Muscle layer of duodenum (tissue), 2 donors: ENCODE results near the gene PRKAA2.
"Not testable (repeated sequence)": the region's sequence is repeated elsewhere in the genome, so short reads cannot be mapped to it uniquely, and the experiment has no call there.

Experiments used
- H3K27ac ChIP-seq: one replicate; pipeline ENCODE4 v1.7.0; 2013; ENCODE audit warnings: mild to moderate bottlenecking, low read length
- H3K27me3 ChIP-seq: one replicate; pipeline ENCODE4 v1.7.0; 2013; ENCODE audit warnings: low read depth, mild to moderate bottlenecking, control low read depth, low read length
- H3K36me3 ChIP-seq, 2 donors: one replicate each; pipeline ENCODE4 v1.7.0; 2013; ENCODE audit warnings: low read length in 2 of 2, control low read depth in 1 of 2, mild to moderate bottlenecking in 1 of 2; ENCODE audit not compliant: insufficient read depth in 2 of 2, control insufficient read depth in 1 of 2
- H3K4me1 ChIP-seq, 2 donors: one replicate each; pipeline ENCODE4 v1.7.0; 2013; ENCODE audit warnings: low read length in 2 of 2, mild to moderate bottlenecking in 2 of 2, control low read depth in 1 of 2, moderate library complexity in 1 of 2; ENCODE audit not compliant: insufficient read depth in 2 of 2, control insufficient read depth in 1 of 2
- H3K4me3 ChIP-seq, 2 donors: one replicate each; pipeline ENCODE4 v1.7.0; 2013; ENCODE audit warnings: low read length in 2 of 2, low read depth in 1 of 2, mild to moderate bottlenecking in 1 of 2
- H3K9me3 ChIP-seq, 2 donors: one replicate each; pipeline ENCODE4 v1.7.0; 2013; ENCODE audit warnings: low read length in 2 of 2, control low read depth in 1 of 2, mild to moderate bottlenecking in 1 of 2; ENCODE audit not compliant: control insufficient read depth in 1 of 2
- donor health status: healthy.

PRKAA2 gene

GRCh38 chr1:56644919-56645676, at the start of gene PRKAA2:
PRKAA2 (plus strand) TSS chr1:56645314; CDS start chr1:56645388, 74 bp downstream.
- no peaks in the 10 kb centered on the region for H3K9me3 ChIP-seq
- no peaks in the 10 kb centered on the region for H3K27me3 ChIP-seq
- H3K36me3 ChIP-seq: no peaks in the 10 kb centered on the region
- peak within 1 kb of the TSS; percentile 76 for H3K27ac ChIP-seq
- peak within 1 kb of the TSS; percentile 71 to 75 for H3K4me3 ChIP-seq
- H3K4me1 ChIP-seq: no peaks in the 10 kb centered on the region

GRCh38 chr1:56595397-56596191, 49.5 kb upstream of the PRKAA2 start:
- H3K27me3 ChIP-seq, H3K4me3 ChIP-seq, H3K36me3 ChIP-seq, H3K27ac ChIP-seq, H3K4me1 ChIP-seq, H3K9me3 ChIP-seq: not testable (repeated sequence)

GRCh38 chr1:56610097-56610496, 35.0 kb upstream of the PRKAA2 start:
- not testable (repeated sequence) for H3K27me3 ChIP-seq, H3K9me3 ChIP-seq, H3K4me3 ChIP-seq, H3K27ac ChIP-seq, H3K4me1 ChIP-seq, H3K36me3 ChIP-seq

- H3K9me3 ChIP-seq: not testable (repeated sequence)
Observed at GRCh38 chr1:56610770-56611169, 34.3 kb upstream of the PRKAA2 start.

GRCh38 chr1:56617141-56617540, 28.0 kb upstream of the PRKAA2 start:
- H3K27ac ChIP-seq: no peak overlapping the region
- H3K27me3 ChIP-seq: no peaks in the 10 kb centered on the region
- no peaks in the 10 kb centered on the region for H3K9me3 ChIP-seq
- no peaks in the 10 kb centered on the region for H3K4me1 ChIP-seq
- no peaks in the 10 kb centered on the region for H3K36me3 ChIP-seq
- H3K4me3 ChIP-seq: no peak overlapping the region

More at GRCh38 chr1:56610770-56611169, 34.3 kb upstream of the PRKAA2 start:
- not testable (repeated sequence) for H3K4me3 ChIP-seq, H3K27me3 ChIP-seq, H3K4me1 ChIP-seq, H3K36me3 ChIP-seq, H3K27ac ChIP-seq

GRCh38 chr1:56625819-56626440, 19.2 kb upstream of the PRKAA2 start:
- H3K4me3 ChIP-seq: no peak overlapping the region
- no peak overlapping the region for H3K27ac ChIP-seq
- no peaks in the 10 kb centered on the region for H3K36me3 ChIP-seq
- no peaks in the 10 kb centered on the region for H3K9me3 ChIP-seq
- H3K27me3 ChIP-seq: no peaks in the 10 kb centered on the region
- H3K4me1 ChIP-seq: no peaks in the 10 kb centered on the region

- no peaks in the 10 kb centered on the region for H3K9me3 ChIP-seq
- H3K27ac ChIP-seq: no peak overlapping the region
- H3K27me3 ChIP-seq: no peaks in the 10 kb centered on the region
- no peaks in the 10 kb centered on the region for H3K4me1 ChIP-seq
- H3K4me3 ChIP-seq: no peak overlapping the region
- no peaks in the 10 kb centered on the region for H3K36me3 ChIP-seq
Observed at GRCh38 chr1:56626546-56626945, 18.6 kb upstream of the PRKAA2 start.

- Histone ChIP-seq H3K4me3 (no peak overlapping the region), H3K36me3 (no peaks in the 10 kb centered on the region), H3K27ac (no peak overlapping the region), H3K9me3 (no peaks in the 10 kb centered on the region), H3K27me3 (no peaks in the 10 kb centered on the region), H3K4me1 (no peaks in the 10 kb centered on the region)
Observed at GRCh38 chr1:56627019-56627635, 18.0 kb upstream of the PRKAA2 start.

- H3K9me3 ChIP-seq: no peaks in the 10 kb centered on the region
- no peaks in the 10 kb centered on the region for H3K4me1 ChIP-seq
- no peaks in the 10 kb centered on the region for H3K36me3 ChIP-seq
- no peak overlapping the region for H3K27ac ChIP-seq
- H3K4me3 ChIP-seq: no peak overlapping the region
- H3K27me3 ChIP-seq: no peaks in the 10 kb centered on the region
Observed at GRCh38 chr1:56627636-56628039, 17.5 kb upstream of the PRKAA2 start.

- no peaks in the 10 kb centered on the region for H3K9me3 ChIP-seq
- H3K27me3 ChIP-seq: no peaks in the 10 kb centered on the region
- H3K4me1 ChIP-seq: no peaks in the 10 kb centered on the region
- no peak overlapping the region for H3K4me3 ChIP-seq
- no peaks in the 10 kb centered on the region for H3K36me3 ChIP-seq
- no peak overlapping the region for H3K27ac ChIP-seq
Observed at GRCh38 chr1:56630786-56631185, 14.3 kb upstream of the PRKAA2 start.

- H3K27ac ChIP-seq: no peak overlapping the region
- no peaks in the 10 kb centered on the region for H3K27me3 ChIP-seq
- H3K4me1 ChIP-seq: no peaks in the 10 kb centered on the region
- no peak overlapping the region for H3K4me3 ChIP-seq
- H3K36me3 ChIP-seq: no peaks in the 10 kb centered on the region
- no peaks in the 10 kb centered on the region for H3K9me3 ChIP-seq
Observed at GRCh38 chr1:56631901-56632300, 13.2 kb upstream of the PRKAA2 start.
